K562 (cell line): ENCODE measurements around the gene IRX2. TPM values are rescaled to one million over a fixed set of nuclear protein-coding genes. Genes with fewer than 3 reads are reported as not detected.

Experiments
- ATAC-seq: fragments of 200-7000 bp; cut with Tn5 transposase; 3 replicates; pipeline ENCODE4 v1.9.1; 2020; ENCODE audit warnings: moderate library complexity
- BruUV-seq: library from RNA; stranded (reverse); fragments of 400-500 nt; replicated peaks from 2 replicates; lab custom pipeline; 2021; lab: Mats Ljungman, UMichigan
- CTCF ChIA-PET: fragments of 300-600 bp; formaldehyde crosslinking; extraction: SDS; loops from one replicate; lab custom pipeline; 2021; ENCODE audit warnings: low intra/inter-chr PET ratio; lab: Yijun Ruan, JAX
- POLR2A ChIA-PET: fragments of 300-600, 350-650 bp; sonication (Branson Sonifier 250); formaldehyde crosslinking; extraction: SDS; loops from one replicate; lab custom pipeline; 2021; ENCODE audit warnings: antibody characterized with exemption, inconsistent platforms; lab: Yijun Ruan, JAX
- DNase-seq, 4 experiments: peaks; one replicate each; pipeline versions ENCODE4 v3.0.0 to v3.0.0-alpha.2; 2011 to 2018; ENCODE audit warnings: low spot score in 3 of 4, mixed read lengths in 3 of 4; ENCODE audit errors: extremely low read depth in 1 of 4
- FAIRE-seq: peaks from 2 replicates; lab custom pipeline; 2011; peaks lifted over from hg19 to GRCh38; lab: Jason Lieb, UNC
- H2AFZ ChIP-seq: 2 replicates; pipeline ENCODE4 v1.6.0; 2011; ENCODE audit warnings: low read depth, low read length, control low read depth, inconsistent platforms
- H3K27ac ChIP-seq: fragments of 200-600 bp; 3 replicates; pipeline ENCODE4 v1.8.0; 2011; ENCODE audit warnings: low read depth, mild to moderate bottlenecking, control low read depth, inconsistent platforms, low read length, moderate library complexity, mixed read lengths; ENCODE audit errors: extremely low read depth
- H3K27me3 ChIP-seq, 2 experiments: fragments of 300-600 bp in 1 of 2; 2 replicates in 1 of 2; 3 replicates in 1 of 2; pipeline versions ENCODE4 v1.6.0 to v1.8.0; 2011; ENCODE audit warnings: inconsistent platforms in 2 of 2, low read length in 2 of 2, mild to moderate bottlenecking in 1 of 2, mixed read lengths in 1 of 2, moderate library complexity in 1 of 2; ENCODE audit not compliant: control insufficient read depth in 2 of 2, insufficient read depth in 2 of 2
- H3K36me3 ChIP-seq: fragments of 300-600 bp; 3 replicates; pipeline ENCODE4 v1.8.0; 2011; ENCODE audit warnings: mild to moderate bottlenecking, low read length, inconsistent platforms; ENCODE audit not compliant: control insufficient read depth, insufficient read depth
- H3K4me1 ChIP-seq, 2 experiments: fragments of 200-600 bp in 1 of 2; replicated peaks in 1 of 2; 2 replicates in 1 of 2; 3 replicates in 1 of 2; pipeline versions ENCODE4 v1.5.1 to v1.8.0; 2011; ENCODE audit warnings: inconsistent platforms in 2 of 2, low read length in 2 of 2, mild to moderate bottlenecking in 1 of 2, mixed read lengths in 1 of 2, moderate library complexity in 1 of 2; ENCODE audit not compliant: control insufficient read depth in 2 of 2, insufficient read depth in 2 of 2
- H3K4me2 ChIP-seq: 2 replicates; pipeline ENCODE4 v1.6.1; 2011; ENCODE audit warnings: low read length, control low read depth, inconsistent platforms, mixed read lengths; ENCODE audit not compliant: insufficient read depth
- H3K4me3 ChIP-seq: fragments of 200-600 bp; sonication (generic), shearing (Covaris generic); 2 replicates; pipeline ENCODE4 v1.5.1; 2016; ENCODE audit warnings: control low read depth, inconsistent platforms
- H3K79me2 ChIP-seq: fragments of 200-600 bp; 3 replicates; pipeline ENCODE4 v1.8.0; 2011; ENCODE audit warnings: low read length, inconsistent platforms; ENCODE audit not compliant: control insufficient read depth, insufficient read depth
- H3K9ac ChIP-seq, 2 experiments: 2 replicates each; pipeline versions ENCODE4 v1.6.0 to v1.6.1; 2011; ENCODE audit warnings: low read depth in 2 of 2, low read length in 2 of 2, control low read depth in 1 of 2, inconsistent platforms in 1 of 2, mild to moderate bottlenecking in 1 of 2, mixed read lengths in 1 of 2; ENCODE audit not compliant: insufficient read depth in 1 of 2
- H3K9me1 ChIP-seq: one replicate; pipeline ENCODE4 v1.6.0; 2011; ENCODE audit warnings: inconsistent platforms, mild to moderate bottlenecking, low read length, moderate library complexity; ENCODE audit not compliant: control insufficient read depth, insufficient read depth
- H3K9me3 ChIP-seq: replicated peaks from 2 replicates; pipeline ENCODE4 v1.5.1; 2011; ENCODE audit warnings: low read depth, low read length, inconsistent platforms; ENCODE audit not compliant: control insufficient read depth, insufficient read depth
- H4K20me1 ChIP-seq: replicated peaks from 2 replicates; pipeline ENCODE4 v1.6.1; 2011; ENCODE audit warnings: low read length, inconsistent platforms, mixed read lengths; ENCODE audit not compliant: control insufficient read depth, insufficient read depth
- ELK3 ChIP-seq: fragments of 450-650 bp; formaldehyde crosslinking; IDR thresholded peaks from 2 replicates; pipeline ENCODE4 v1.4.0; 2020; ENCODE audit warnings: mild to moderate bottlenecking
- KLF16 ChIP-seq: IDR thresholded peaks from 2 replicates; pipeline ENCODE4 v1.6.1; 2016; ENCODE audit warnings: antibody characterized with exemption
- MAFK ChIP-seq: IDR thresholded peaks from 2 replicates; pipeline ENCODE4 v1.6.1; 2011; ENCODE audit warnings: low read length, improper control_type of control experiment
- NFIX ChIP-seq: fragments of 250-450 bp; sonication (Bioruptor Pico); IDR thresholded peaks from 2 replicates; pipeline ENCODE4 v1.4.0; 2020; ENCODE audit warnings: low read depth, mild to moderate bottlenecking, moderate library complexity
- PML ChIP-seq: IDR thresholded peaks from 2 replicates; pipeline ENCODE4 v1.6.1; 2012; ENCODE audit warnings: low read length, inconsistent platforms
- ZNF444 ChIP-seq: fragments of 250-450 bp; sonication (Bioruptor Pico); IDR thresholded peaks from 2 replicates; pipeline ENCODE4 v1.4.0; 2020; ENCODE audit warnings: mild to moderate bottlenecking, moderate library complexity
- WGBS: fragments of 100-300 bp; shearing (Covaris generic); methylation state at CpG from one replicate; pipeline ENCODE4 v1.1.6; 2016; ENCODE audit warnings: low coverage, mixed read lengths; ENCODE audit not compliant: insufficient coverage; ENCODE audit errors: missing lambda C conversion rate; 5-methylcytosine and 5-hydroxymethylcytosine counted together
- in situ Hi-C: fragments of 300-500 bp; cut with MboI; formaldehyde crosslinking; loops from 4 replicates; pipeline ENCODE4 v1.15.0; 2018; ENCODE audit warnings: inconsistent platforms, mixed read lengths
- intact Hi-C: fragments of 100-400 bp; cut with micrococcal nuclease; formaldehyde crosslinking; loops from 2 replicates; pipeline ENCODE4 v1.14.2; 2022
- polyA plus RNA-seq, 8 experiments: library from polyadenylated mRNA; depleted of rRNA in 4 of 8; stranded (reverse) in 5 of 8; unstranded in 3 of 8; fragments of >200 nt; fragmentation: Nextera tagmentation in 2 of 8; fragmentation: Illumina TruSeq in 1 of 8; extraction: Ambion mirVana in 2 of 8; extraction: Trizol in 1 of 8; gene quantifications; 2 replicates each; pipeline versions ENCODE4 v1.2.1 to v1.2.3, GENCODE V29; 2011 to 2014; ENCODE audit warnings: inconsistent platforms in 1 of 8, missing spikeins in 1 of 8
- total RNA-seq, 7 experiments: library from RNA; depleted of rRNA in 6 of 7; stranded (reverse); fragments of >200 nt in 6 of 7; fragmentation: Illumina TruSeq in 2 of 7; extraction: Trizol in 2 of 7; gene quantifications; 2 replicates each; pipeline versions ENCODE4 v1.2.1 to v1.2.3, GENCODE V29; 2011 to 2021; ENCODE audit warnings: low replicate concordance in 1 of 7

Gene IRX2
- total and polyA plus RNA-seq, 9 of the 15 experiments (the other 6 are each of a cell fraction or from before 2014, with no cell fraction given): 0.13 TPM; not detected in 8

- intact Hi-C loops: no loop called here
- H3K27ac ChIP-seq: no peak overlapping the region
- no peak for DNase-seq
- no peak overlapping the region for H3K4me3 ChIP-seq
- peaks cover 7 to 42% of the 10 kb centered on the region in 2 experiments; a peak in 4 of 5 replicates for H3K27me3 ChIP-seq
- no peaks in the 10 kb centered on the region for H3K9me1 ChIP-seq
- no peaks in the 10 kb centered on the region for H3K4me1 ChIP-seq
- H3K9me3 ChIP-seq: no peaks in the 10 kb centered on the region
- TF ChIP-seq ZNF444 (CRISPR knock-in tag) (no peak), KLF16 (no peak), NFIX (CRISPR knock-in tag) (no peak), MAFK (no peak), PML (no peak), ELK3 (no peak)
- TF ChIP-seq, all 486 proteins: peak for 0
- in situ Hi-C loops: no loop called here
- CTCF ChIA-PET: no interaction called here
- H3K79me2 ChIP-seq: no peaks in the 10 kb centered on the region
- POLR2A ChIA-PET: interaction anchor here (0.7 kb wide), 1 partner anchor 49 kb away, joined by 3 read pairs; no protein-coding TSS in a partner anchor
- FAIRE-seq (no peak), ATAC-seq (no peak; the same call in 2 of the 3 replicates)
- no peaks in the 10 kb centered on the region for H3K36me3 ChIP-seq
- H4K20me1 ChIP-seq: 0 out of 2 replicates have a peak, but pooled peaks cover 2% of the 10 kb centered on the region
- H3K4me2 ChIP-seq: no peak overlapping the region
- WGBS: under 1% methylated on average over 24 of the region's 24 CpGs
- H2AFZ ChIP-seq: no peak overlapping the region
- H3K9ac ChIP-seq: no peak overlapping the region
- BruUV-seq: no TSS peak
Observed at GRCh38 chr5:2711446-2712425, 39.7 kb downstream of the IRX2 start.
